AG09319 (cell line): ENCODE results near the gene DUOXA1.

Experiments
- DNase-seq: peaks from one replicate; pipeline ENCODE4 v3.0.0-alpha.2; 2010; ENCODE audit warnings: low read depth; ENCODE audit errors: extremely low read depth
- TF ChIP-seq, protein P1 (sequence below): IDR thresholded peaks from 2 replicates; pipeline ENCODE4 v1.5.1; 2011; ENCODE audit warnings: low read depth, mild to moderate bottlenecking, inconsistent platforms, low read length, moderate library complexity

Gene DUOXA1

DNA sequence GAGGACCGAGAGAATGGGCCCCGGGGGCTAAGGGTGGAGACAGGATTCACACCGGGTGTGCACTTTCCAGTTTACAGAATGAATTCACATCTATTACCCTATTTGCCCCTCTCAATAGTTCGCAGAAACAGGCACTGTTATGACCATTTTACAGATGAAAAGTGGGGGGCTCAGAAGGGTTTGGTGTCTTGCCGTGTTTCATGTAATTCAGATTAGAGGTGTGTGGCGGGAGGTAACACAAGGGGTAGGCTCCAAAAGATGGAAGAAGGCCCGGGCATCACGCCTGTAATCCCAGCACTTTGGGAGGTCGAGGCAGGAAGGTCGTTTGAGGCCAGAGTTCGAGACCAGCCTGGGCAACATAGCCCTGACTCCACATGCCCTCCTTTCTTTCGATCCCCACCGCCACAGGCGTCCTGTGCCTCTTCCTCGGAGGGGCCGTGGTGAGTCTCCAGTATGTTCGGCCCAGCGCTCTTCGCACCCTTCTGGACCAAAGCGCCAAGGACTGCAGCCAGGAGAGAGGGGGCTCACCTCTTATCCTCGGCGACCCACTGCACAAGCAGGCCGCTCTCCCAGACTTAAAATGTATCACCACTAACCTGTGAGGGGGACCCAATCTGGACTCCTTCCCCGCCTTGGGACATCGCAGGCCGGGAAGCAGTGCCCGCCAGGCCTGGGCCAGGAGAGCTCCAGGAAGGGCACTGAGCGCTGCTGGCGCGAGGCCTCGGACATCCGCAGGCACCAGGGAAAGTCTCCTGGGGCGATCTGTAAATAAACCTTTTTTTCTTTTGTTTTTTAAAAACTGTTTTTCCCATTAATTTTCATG, 12.2 kb downstream of the DUOXA1 start:
- TF ChIP-seq, protein P1, sequence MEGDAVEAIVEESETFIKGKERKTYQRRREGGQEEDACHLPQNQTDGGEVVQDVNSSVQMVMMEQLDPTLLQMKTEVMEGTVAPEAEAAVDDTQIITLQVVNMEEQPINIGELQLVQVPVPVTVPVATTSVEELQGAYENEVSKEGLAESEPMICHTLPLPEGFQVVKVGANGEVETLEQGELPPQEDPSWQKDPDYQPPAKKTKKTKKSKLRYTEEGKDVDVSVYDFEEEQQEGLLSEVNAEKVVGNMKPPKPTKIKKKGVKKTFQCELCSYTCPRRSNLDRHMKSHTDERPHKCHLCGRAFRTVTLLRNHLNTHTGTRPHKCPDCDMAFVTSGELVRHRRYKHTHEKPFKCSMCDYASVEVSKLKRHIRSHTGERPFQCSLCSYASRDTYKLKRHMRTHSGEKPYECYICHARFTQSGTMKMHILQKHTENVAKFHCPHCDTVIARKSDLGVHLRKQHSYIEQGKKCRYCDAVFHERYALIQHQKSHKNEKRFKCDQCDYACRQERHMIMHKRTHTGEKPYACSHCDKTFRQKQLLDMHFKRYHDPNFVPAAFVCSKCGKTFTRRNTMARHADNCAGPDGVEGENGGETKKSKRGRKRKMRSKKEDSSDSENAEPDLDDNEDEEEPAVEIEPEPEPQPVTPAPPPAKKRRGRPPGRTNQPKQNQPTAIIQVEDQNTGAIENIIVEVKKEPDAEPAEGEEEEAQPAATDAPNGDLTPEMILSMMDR = no peak

DNA sequence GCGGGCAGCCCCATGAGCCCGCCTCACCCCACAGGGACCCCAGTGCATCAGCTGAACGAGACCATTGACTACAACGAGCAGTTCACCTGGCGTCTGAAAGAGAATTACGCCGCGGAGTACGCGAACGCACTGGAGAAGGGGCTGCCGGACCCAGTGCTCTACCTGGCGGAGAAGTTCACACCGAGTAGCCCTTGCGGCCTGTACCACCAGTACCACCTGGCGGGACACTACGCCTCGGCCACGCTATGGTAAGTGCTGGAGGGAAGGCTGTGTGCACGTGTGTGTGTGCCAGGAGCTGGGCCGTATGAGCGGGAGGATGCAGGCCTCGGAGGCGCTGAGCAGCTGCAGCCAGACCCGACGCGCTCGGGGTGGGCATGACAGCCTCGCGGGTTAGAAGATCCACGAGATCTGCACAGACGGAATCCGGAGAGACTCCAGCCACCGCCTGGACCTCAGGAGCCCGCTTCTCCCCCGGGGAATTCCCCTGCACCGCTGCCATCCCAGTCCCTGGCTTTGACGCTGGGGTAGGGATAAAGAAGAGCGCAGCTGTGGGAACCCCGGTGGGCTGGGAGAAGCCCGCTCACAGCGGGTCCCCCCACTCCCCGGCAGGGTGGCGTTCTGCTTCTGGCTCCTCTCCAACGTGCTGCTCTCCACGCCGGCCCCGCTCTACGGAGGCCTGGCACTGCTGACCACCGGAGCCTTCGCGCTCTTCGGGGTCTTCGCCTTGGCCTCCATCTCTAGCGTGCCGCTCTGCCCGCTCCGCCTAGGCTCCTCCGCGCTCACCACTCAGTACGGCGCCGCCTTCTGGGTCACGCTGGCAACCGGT, 13.0 kb downstream of the DUOXA1 start:
- TF ChIP-seq, protein P1 = no peak
- no peak for DNase-seq

More for the DNA sequence above, 12.2 kb downstream of the DUOXA1 start:
- DNase-seq = no peak

DNA sequence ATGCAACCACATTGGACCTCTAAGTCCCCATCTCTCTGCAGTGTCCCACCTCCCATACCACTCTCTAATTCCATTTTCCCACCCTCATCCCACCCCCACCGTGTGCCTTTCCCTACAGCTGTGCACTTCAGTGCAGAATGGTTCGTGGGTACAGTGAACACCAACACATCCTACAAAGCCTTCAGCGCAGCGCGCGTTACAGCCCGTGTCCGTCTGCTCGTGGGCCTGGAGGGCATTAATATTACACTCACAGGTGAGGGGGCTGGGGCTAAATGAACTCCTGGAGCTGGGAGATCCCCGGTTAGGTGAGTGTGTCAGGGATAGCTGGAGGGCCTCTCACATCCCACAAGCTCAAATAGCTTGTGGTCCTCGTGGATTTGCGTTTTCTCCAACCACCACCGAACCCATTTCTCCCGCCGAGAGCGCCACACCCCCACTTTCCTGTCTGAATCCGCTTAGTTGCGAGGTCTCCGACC, 13.6 kb downstream of the DUOXA1 start:
- DNase-seq = no peak
- TF ChIP-seq, protein P1 = no peak

- DNase-seq = no peak
- TF ChIP-seq, protein P1 = no peak
Observed at GRCh38 chr15:45115312-45115820, 14.3 kb downstream of the DUOXA1 start.

- no peak for DNase-seq
- TF ChIP-seq, protein P1 = no peak
Observed at GRCh38 chr15:45114751-45115085, 15.0 kb downstream of the DUOXA1 start.

- DNase-seq = no peak
- TF ChIP-seq, protein P1 = no peak
Observed at GRCh38 chr15:45114076-45114750, 15.5 kb downstream of the DUOXA1 start, which contains the start of the genes DUOX2 and DUOXA2. DUOX2 (minus strand) TSS chr15:45114172; CDS start chr15:45113411, 761 bp downstream. DUOXA2 (plus strand) TSS chr15:45114326; CDS start chr15:45114606, 280 bp downstream.
